ENCODE measurements around the gene ZFHX2.

Gene ZFHX2

DNA sequence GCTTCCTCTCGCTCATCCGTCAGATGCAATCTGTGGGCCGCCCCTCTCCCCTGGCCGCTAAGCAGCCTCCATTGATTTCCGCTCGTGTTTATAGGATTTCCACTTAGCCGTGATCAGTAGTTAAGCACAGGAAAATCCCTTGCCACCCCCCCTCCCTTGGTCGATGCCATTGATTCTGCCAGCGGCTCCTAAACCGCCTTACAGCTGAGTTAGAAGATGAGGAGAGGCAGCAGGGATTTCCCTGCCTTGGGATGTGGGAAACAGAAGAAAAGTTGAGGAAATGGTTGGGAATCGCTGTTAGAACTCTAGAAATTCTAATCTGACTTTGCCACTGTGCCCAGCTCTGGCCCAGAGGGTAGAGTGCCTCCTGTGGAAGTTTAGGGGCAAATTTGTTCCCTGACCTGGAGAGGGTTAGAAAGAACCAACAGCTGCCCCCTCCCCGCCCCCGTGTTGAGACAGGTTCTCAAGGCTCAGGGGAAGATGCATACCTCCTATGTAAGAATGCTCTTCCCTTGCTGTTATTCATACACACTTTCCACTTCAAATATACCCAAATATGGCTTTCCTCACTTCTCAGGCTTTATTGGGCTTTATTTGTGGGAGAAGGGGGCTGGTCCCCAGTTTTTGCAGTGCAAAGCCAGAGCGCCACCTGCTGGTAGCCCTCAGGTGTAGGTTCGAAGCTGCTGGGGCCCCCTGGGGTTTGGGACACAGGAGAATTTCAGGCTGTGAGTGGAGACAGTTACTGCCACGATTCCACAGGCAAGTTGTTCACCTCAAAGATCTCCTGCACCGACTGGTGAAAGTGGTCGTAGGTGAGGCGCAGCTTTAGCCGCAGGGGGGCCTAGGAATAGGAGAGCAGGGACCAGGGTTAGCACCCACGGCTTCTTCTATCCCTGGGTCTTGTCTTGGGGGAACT, 7.7 kb upstream of the ZFHX2 start:
- no peak overlapping the region for H3K27ac ChIP-seq (ENCODE audit: low read depth, low read length)
- no peaks in the 10 kb centered on the region for H3K27me3 ChIP-seq (ENCODE audit: control insufficient read depth in 1 of 2, insufficient read depth in 2 of 2, low read length in 2 of 2)
- no peak overlapping the region for H3K9ac ChIP-seq (ENCODE audit: low read depth in 1 of 2, low read length in 2 of 2)
- H3K36me3 ChIP-seq (ENCODE audit: control insufficient read depth in 1 of 2, insufficient read depth in 2 of 2, low read length in 2 of 2) = peaks cover 25 to 51% of the 10 kb centered on the region in 2 donors
- no peak overlapping the region for H3K4me3 ChIP-seq (ENCODE audit: low read depth in 1 of 2, low read length in 2 of 2)
- no peaks in the 10 kb centered on the region for H3K9me3 ChIP-seq (ENCODE audit: control insufficient read depth in 1 of 2, low read length in 2 of 2)
- H3K4me1 ChIP-seq (ENCODE audit: control insufficient read depth in 1 of 2, insufficient read depth in 2 of 2, low read length in 2 of 2) = peaks cover 17 to 25% of the 10 kb centered on the region in 2 donors

DNA sequence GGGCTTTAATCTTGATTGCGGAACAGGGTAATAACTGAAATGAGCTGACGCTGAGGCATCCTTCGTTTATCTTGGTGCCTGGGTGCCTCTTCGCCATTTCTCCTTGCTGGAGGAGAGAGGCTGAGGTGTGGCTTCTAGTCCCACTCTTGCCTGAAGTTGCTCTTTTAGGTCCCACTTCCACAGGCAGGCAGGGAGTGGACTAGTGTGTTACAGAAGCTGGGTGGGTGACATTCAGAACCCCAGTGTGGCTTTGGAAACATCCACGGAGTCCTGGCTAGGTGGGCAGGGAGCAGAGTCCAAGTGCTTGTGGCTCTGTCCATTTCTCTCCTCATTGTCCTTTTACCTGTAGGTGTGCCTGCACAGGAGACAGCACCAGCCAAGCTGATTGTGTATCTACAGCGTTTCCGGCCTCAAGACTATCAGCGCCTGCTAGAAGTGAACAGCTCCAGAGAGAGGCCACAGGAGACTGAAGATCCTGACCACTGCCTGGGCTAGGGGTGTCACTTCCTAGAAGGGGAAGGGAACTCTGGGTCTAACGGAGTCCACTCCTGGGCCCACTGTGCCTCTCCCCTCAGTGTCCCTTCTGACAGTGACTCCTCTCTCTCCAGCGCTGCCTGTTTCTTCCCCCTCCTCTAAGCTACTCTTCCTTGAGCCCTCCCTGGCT, 6.9 kb upstream of the ZFHX2 start:
- Histone ChIP-seq H3K27me3 (ENCODE audit: control insufficient read depth in 1 of 2, insufficient read depth in 2 of 2, low read length in 2 of 2) (no peaks in the 10 kb centered on the region), H3K9me3 (ENCODE audit: control insufficient read depth in 1 of 2, low read length in 2 of 2) (no peaks in the 10 kb centered on the region), H3K4me1 (ENCODE audit: control insufficient read depth in 1 of 2, insufficient read depth in 2 of 2, low read length in 2 of 2) (peaks cover 17 to 25% of the 10 kb centered on the region in 2 donors), H3K36me3 (ENCODE audit: control insufficient read depth in 1 of 2, insufficient read depth in 2 of 2, low read length in 2 of 2) (peaks cover 25 to 43% of the 10 kb centered on the region in 2 donors), H3K4me3 (ENCODE audit: low read depth in 1 of 2, low read length in 2 of 2) (no peak overlapping the region), H3K9ac (ENCODE audit: low read depth in 1 of 2, low read length in 2 of 2) (no peak overlapping the region), H3K27ac (ENCODE audit: low read depth, low read length) (no peak overlapping the region)

DNA sequence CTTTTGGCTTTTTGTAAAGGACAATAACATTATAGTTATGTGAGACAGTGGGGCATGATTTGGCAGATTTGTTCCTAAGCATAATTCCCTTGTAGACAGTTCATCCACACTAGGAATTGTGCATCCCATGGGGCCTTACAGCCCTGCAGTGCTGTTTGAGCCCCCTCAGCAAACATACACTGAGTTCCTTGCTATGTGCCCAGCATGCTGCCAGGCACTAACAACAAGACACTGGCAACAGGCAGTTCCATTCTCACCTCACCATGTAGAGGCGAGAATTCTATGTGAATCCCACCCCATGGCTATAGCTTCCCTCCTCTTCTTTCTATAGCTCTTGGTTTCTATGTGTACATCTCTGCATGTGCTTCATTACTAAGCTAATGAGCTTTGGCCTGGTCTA, 6.4 kb upstream of the ZFHX2 start:
- Histone ChIP-seq H3K4me3 (ENCODE audit: low read depth in 1 of 2, low read length in 2 of 2) (no peak overlapping the region), H3K36me3 (ENCODE audit: control insufficient read depth in 1 of 2, insufficient read depth in 2 of 2, low read length in 2 of 2) (peaks cover 25 to 40% of the 10 kb centered on the region in 2 donors), H3K9ac (ENCODE audit: low read depth in 1 of 2, low read length in 2 of 2) (no peak overlapping the region), H3K9me3 (ENCODE audit: control insufficient read depth in 1 of 2, low read length in 2 of 2) (no peaks in the 10 kb centered on the region), H3K27me3 (ENCODE audit: control insufficient read depth in 1 of 2, insufficient read depth in 2 of 2, low read length in 2 of 2) (no peaks in the 10 kb centered on the region), H3K4me1 (ENCODE audit: control insufficient read depth in 1 of 2, insufficient read depth in 2 of 2, low read length in 2 of 2) (peaks cover 17 to 25% of the 10 kb centered on the region in 2 donors), H3K27ac (ENCODE audit: low read depth, low read length) (no peak overlapping the region)

DNA sequence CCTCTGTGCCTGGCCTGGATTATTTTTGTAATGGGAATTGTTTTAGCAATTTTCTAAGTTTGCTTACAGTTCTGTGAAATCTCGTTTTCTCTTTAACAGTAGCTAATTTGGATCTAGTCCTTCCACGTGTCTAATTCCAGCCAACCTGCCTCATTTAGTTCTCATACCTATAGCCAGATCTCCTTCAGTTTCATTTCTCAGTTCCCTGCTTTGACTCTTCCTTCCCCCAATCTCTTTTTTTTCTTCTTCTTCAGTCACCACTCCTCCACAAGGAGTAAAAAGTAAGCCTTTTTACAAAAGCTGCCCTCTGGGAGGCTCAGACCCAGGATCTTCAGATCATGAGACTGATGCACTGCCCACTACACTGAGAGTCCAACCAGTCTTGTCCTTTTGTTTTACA, 6.0 kb upstream of the ZFHX2 start:
- Histone ChIP-seq H3K27ac (ENCODE audit: low read depth, low read length) (no peak overlapping the region), H3K27me3 (ENCODE audit: control insufficient read depth in 1 of 2, insufficient read depth in 2 of 2, low read length in 2 of 2) (no peaks in the 10 kb centered on the region), H3K9ac (ENCODE audit: low read depth in 1 of 2, low read length in 2 of 2) (peak overlapping the region in 1 of 2 donors; percentile 92), H3K9me3 (ENCODE audit: control insufficient read depth in 1 of 2, low read length in 2 of 2) (no peaks in the 10 kb centered on the region), H3K4me3 (ENCODE audit: low read depth in 1 of 2, low read length in 2 of 2) (peak overlapping the region in 1 of 2 donors; percentile 91), H3K4me1 (ENCODE audit: control insufficient read depth in 1 of 2, insufficient read depth in 2 of 2, low read length in 2 of 2) (peaks cover 17 to 25% of the 10 kb centered on the region in 2 donors), H3K36me3 (ENCODE audit: control insufficient read depth in 1 of 2, insufficient read depth in 2 of 2, low read length in 2 of 2) (peaks cover 25 to 40% of the 10 kb centered on the region in 2 donors)

DNA sequence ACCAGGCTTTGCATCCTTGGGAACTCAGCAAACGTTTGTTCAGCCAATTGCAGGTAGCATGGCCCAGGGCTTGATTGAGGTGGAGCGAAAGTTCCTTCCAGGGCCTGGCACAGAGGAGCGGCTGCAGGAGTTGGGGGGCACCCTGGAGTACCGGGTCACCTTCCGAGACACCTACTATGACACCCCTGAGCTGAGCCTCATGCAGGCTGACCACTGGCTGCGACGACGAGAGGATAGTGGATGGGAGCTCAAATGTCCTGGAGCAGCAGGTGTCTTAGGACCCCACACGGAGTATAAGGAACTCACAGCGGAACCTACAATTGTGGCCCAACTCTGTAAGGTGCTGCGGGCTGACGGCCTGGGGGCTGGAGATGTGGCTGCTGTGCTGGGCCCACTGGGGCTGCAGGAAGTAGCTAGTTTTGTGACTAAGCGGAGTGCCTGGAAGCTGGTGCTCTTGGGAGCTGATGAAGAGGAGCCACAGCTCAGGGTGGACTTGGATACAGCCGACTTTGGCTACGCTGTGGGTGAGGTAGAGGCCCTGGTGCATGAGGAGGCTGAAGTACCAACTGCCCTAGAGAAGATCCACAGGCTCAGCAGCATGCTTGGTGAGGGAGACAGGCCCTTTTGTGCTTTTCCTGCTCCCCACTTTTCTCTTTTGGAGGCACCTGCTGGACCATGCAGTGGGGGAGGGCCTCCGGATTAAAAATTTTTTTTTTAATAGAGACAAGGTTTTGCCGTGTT, 5.3 kb upstream of the ZFHX2 start:
- Histone ChIP-seq H3K4me3 (ENCODE audit: low read depth in 1 of 2, low read length in 2 of 2) (peak overlapping the region; percentile 91 to 93), H3K4me1 (ENCODE audit: control insufficient read depth in 1 of 2, insufficient read depth in 2 of 2, low read length in 2 of 2) (peaks cover 17 to 25% of the 10 kb centered on the region in 2 donors), H3K9me3 (ENCODE audit: control insufficient read depth in 1 of 2, low read length in 2 of 2) (no peaks in the 10 kb centered on the region), H3K27ac (ENCODE audit: low read depth, low read length) (peak overlapping the region; percentile 92), H3K36me3 (ENCODE audit: control insufficient read depth in 1 of 2, insufficient read depth in 2 of 2, low read length in 2 of 2) (peaks cover 20 to 34% of the 10 kb centered on the region in 2 donors), H3K9ac (ENCODE audit: low read depth in 1 of 2, low read length in 2 of 2) (peak overlapping the region; percentile 92 to 96), H3K27me3 (ENCODE audit: control insufficient read depth in 1 of 2, insufficient read depth in 2 of 2, low read length in 2 of 2) (no peaks in the 10 kb centered on the region)

DNA sequence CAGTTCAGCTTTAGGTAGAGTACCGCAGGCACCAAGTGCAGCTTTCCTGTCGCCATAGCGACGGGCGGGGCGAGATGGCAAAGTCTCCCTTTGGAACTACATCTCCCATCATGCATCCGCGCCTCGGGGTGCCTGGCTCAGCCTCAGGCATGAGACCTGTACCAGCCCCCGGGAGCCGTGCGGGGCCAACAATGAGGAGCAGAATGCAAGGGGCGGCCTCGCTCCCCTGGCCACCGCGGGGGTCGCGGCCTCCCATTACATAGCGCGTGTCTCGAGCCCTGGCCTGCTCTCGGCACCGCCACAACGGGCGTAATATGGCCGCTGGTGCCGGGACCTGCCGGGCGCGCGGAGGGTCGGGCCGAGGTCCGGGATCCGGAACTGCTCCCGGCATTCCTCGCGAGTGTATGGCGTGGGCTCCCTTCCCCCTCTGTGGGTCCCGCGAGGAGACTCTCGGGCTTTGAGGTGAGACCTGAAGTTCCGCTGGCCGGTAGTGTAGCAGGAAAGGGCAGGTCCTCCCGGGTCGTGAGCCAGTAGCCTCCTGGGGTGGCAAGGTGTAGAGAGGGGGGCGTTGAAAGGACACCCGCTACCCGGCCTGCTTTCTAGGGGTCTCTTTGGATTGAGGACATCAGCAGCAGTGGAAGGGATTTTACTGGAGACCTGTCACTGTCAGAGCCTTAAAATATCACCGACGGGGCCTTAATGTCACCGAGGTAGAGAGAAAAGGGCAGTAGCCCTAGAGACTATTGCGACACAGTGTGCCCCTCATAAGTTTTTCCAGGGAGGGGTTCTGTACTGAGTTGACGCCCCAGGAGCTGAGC, 4.5 kb upstream of the ZFHX2 start, which contains the start of gene THTPA:
THTPA (plus strand) TSS at position 390 of the 818 bp plus-strand sequence. CDS start 487 bp downstream, outside the sequence.
- Histone ChIP-seq H3K4me1 (ENCODE audit: control insufficient read depth in 1 of 2, insufficient read depth in 2 of 2, low read length in 2 of 2) (peaks cover 17 to 25% of the 10 kb centered on the region in 2 donors), H3K36me3 (ENCODE audit: control insufficient read depth in 1 of 2, insufficient read depth in 2 of 2, low read length in 2 of 2) (peaks cover 16 to 26% of the 10 kb centered on the region in 2 donors), H3K27ac (ENCODE audit: low read depth, low read length) (peak within 1 kb of the TSS; percentile 92), H3K9me3 (ENCODE audit: control insufficient read depth in 1 of 2, low read length in 2 of 2) (no peaks in the 10 kb centered on the region), H3K4me3 (ENCODE audit: low read depth in 1 of 2, low read length in 2 of 2) (peak within 1 kb of the TSS; percentile 91 to 93), H3K27me3 (ENCODE audit: control insufficient read depth in 1 of 2, insufficient read depth in 2 of 2, low read length in 2 of 2) (no peaks in the 10 kb centered on the region), H3K9ac (ENCODE audit: low read depth in 1 of 2, low read length in 2 of 2) (peak within 1 kb of the TSS; percentile 92 to 96)

DNA sequence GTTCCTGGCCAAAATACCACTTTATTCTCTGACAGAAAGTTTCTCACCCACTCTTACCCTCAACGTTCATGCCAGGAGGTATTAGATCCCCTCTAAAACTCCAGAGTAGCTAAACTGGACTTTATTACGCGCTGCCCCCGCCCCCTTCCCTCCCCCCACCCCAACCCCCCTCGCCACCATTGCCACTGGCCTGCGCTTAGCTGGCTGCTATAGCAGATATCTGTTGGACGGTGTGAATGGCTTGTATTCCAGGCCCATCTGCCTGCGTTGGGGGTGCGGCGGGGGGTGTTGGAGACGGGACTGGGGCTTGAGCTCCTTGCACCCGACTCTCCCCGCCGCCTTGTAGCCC, 3.9 kb upstream of the ZFHX2 start:
- peak overlapping the region; percentile 92 for H3K27ac ChIP-seq (ENCODE audit: low read depth, low read length)
- peak overlapping the region in 1 of 2 donors; percentile 92 for H3K9ac ChIP-seq (ENCODE audit: low read depth in 1 of 2, low read length in 2 of 2)
- H3K4me3 ChIP-seq (ENCODE audit: low read depth in 1 of 2, low read length in 2 of 2) = peak overlapping the region; percentile 91 to 93
- H3K27me3 ChIP-seq (ENCODE audit: control insufficient read depth in 1 of 2, insufficient read depth in 2 of 2, low read length in 2 of 2) = no peaks in the 10 kb centered on the region
- peaks cover 18 to 29% of the 10 kb centered on the region in 2 donors for H3K4me1 ChIP-seq (ENCODE audit: control insufficient read depth in 1 of 2, insufficient read depth in 2 of 2, low read length in 2 of 2)
- no peaks in the 10 kb centered on the region for H3K9me3 ChIP-seq (ENCODE audit: control insufficient read depth in 1 of 2, low read length in 2 of 2)
- H3K36me3 ChIP-seq (ENCODE audit: control insufficient read depth in 1 of 2, insufficient read depth in 2 of 2, low read length in 2 of 2) = peaks cover 16 to 21% of the 10 kb centered on the region in 2 donors

DNA sequence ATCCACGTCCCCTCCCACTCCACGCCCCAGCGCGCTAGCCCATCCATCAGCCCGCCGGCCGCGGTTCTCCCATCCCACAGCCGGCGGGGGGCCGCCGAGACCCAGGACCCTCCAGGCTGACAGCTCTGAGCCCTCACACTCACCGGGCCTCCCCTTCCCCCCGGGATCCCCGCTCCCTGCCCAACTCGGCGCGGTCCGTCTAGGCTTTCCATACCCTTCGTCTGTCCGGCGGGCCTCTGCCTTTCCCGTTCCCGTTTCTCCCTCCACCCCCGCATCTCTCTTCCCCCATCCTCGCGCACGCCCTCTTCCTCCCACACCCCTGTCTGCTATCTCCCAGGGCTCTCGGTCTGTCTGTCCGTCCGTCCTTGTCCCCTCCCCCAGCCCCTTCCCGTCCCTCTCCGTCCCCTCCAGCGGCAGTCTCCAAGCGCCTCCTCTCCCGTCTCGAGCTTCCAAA, 726 bp downstream of the ZFHX2 start:
- peak overlapping the region; percentile 63 to 68 for H3K9ac ChIP-seq (ENCODE audit: low read depth in 1 of 2, low read length in 2 of 2)
- no peak overlapping the region for H3K27ac ChIP-seq (ENCODE audit: low read depth, low read length)

DNA sequence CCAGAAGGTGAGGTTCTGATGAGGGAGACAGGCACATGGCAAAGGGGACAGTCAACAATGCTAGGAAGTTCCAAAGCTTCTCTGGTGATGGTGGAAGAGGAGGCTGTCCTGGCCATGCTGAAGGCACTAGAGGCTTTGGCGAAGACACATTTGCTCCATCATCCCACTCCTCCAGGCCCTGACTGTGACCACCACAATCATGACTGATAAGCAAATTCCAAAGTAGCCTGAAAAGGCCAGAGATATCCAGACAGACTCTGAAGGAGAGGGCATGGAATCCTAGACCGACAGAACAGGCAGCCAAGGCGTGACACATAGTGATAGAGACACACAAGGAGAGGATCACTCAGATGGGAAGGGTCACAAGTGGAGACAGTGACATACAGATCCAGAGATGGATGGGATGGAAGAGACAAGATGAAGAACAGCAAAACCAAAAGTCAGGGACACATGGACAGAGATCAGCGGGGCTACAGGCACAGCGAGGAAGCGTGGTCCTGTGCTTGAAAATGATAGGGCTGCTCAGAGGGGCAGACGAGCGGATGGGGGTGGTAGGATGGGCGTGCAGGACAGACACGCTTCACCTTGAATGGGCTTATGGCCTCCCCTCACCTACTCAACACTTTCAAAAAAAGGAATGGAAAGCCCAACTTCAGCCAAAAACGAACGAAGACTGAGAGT, 1.3 kb downstream of the ZFHX2 start:
- H3K9ac ChIP-seq (ENCODE audit: low read depth in 1 of 2, low read length in 2 of 2) = peak overlapping the region; percentile 63 to 68
- H3K36me3 ChIP-seq (ENCODE audit: control insufficient read depth in 1 of 2, insufficient read depth in 2 of 2, low read length in 2 of 2) = no peaks in the 10 kb centered on the region
- H3K27me3 ChIP-seq (ENCODE audit: control insufficient read depth in 1 of 2, insufficient read depth in 2 of 2, low read length in 2 of 2) = no peaks in the 10 kb centered on the region
- peaks cover 14 to 17% of the 10 kb centered on the region in 2 donors for H3K4me1 ChIP-seq (ENCODE audit: control insufficient read depth in 1 of 2, insufficient read depth in 2 of 2, low read length in 2 of 2)
- peak overlapping the region; percentile 88 to 91 for H3K4me3 ChIP-seq (ENCODE audit: low read depth in 1 of 2, low read length in 2 of 2)
- H3K9me3 ChIP-seq (ENCODE audit: control insufficient read depth in 1 of 2, low read length in 2 of 2) = no peaks in the 10 kb centered on the region
- no peak overlapping the region for H3K27ac ChIP-seq (ENCODE audit: low read depth, low read length)

More for the DNA sequence above, 726 bp downstream of the ZFHX2 start:
- H3K4me3 ChIP-seq (ENCODE audit: low read depth in 1 of 2, low read length in 2 of 2) = peak overlapping the region; percentile 88 to 91
- peaks cover 9 to 15% of the 10 kb centered on the region in 2 donors for H3K4me1 ChIP-seq (ENCODE audit: control insufficient read depth in 1 of 2, insufficient read depth in 2 of 2, low read length in 2 of 2)
- no peaks in the 10 kb centered on the region for H3K27me3 ChIP-seq (ENCODE audit: control insufficient read depth in 1 of 2, insufficient read depth in 2 of 2, low read length in 2 of 2)
- H3K9me3 ChIP-seq (ENCODE audit: control insufficient read depth in 1 of 2, low read length in 2 of 2) = no peaks in the 10 kb centered on the region
- H3K36me3 ChIP-seq (ENCODE audit: control insufficient read depth in 1 of 2, insufficient read depth in 2 of 2, low read length in 2 of 2) = no peaks in the 10 kb centered on the region
